ENCODE measurements around the gene CANX.

Gene CANX

GRCh38 chr5:179776411-179776938 lies 77.7 kb downstream of the CANX start:
- Histone ChIP-seq H3K9ac (ENCODE audit: low read length) (no peak overlapping the region), H3K4me2 (ENCODE audit: low read depth, low read length) (no peak overlapping the region), H3K4me3 (ENCODE audit: low read length) (no peak overlapping the region), H3K27ac (ENCODE audit: low read length) (no peak overlapping the region), H3K4me1 (ENCODE audit: low read length) (no peaks in the 10 kb centered on the region), H2AFZ (ENCODE audit: low read length) (no peak overlapping the region), H3F3A (ENCODE audit: insufficient read depth, low read length) (no peaks in the 10 kb centered on the region), H3K9me2 (replicated peaks; ENCODE audit: insufficient read depth, low read length) (no peaks in the 10 kb centered on the region), H4K20me1 (ENCODE audit: insufficient read depth, low read length) (no peaks in the 10 kb centered on the region), H3K27me3 (replicated peaks; ENCODE audit: insufficient read depth, low read length) (no peaks in the 10 kb centered on the region), H3K9me3 (replicated peaks; ENCODE audit: insufficient read depth, low read length) (no peaks in the 10 kb centered on the region), H3K36me3 (replicated peaks; ENCODE audit: insufficient read depth, low read length) (no peaks in the 10 kb centered on the region), H3K79me2 (ENCODE audit: low read length) (no peaks in the 10 kb centered on the region)
- TF ChIP-seq EZH2phosphoT487 (IDR thresholded peaks at IDR 0.05; ENCODE audit: low read length), result no peak
- no peak for TF ChIP-seq EZH2 (optimal IDR thresholded peaks at IDR 0.05; ENCODE audit: low read depth, low read length)
- no peak for TF ChIP-seq CTCF (IDR thresholded peaks at IDR 0.05; ENCODE audit: low read length)
- no peak for DNase-seq

- no peaks in the 10 kb centered on the region for H3K4me1 ChIP-seq (ENCODE audit: low read length)
- no peak overlapping the region for H2AFZ ChIP-seq (ENCODE audit: low read length)
- H3K36me3 ChIP-seq (replicated peaks; ENCODE audit: insufficient read depth, low read length), result no peaks in the 10 kb centered on the region
- DNase-seq, result no peak
- no peaks in the 10 kb centered on the region for H3K27me3 ChIP-seq (replicated peaks; ENCODE audit: insufficient read depth, low read length)
- no peaks in the 10 kb centered on the region for H3K9me2 ChIP-seq (replicated peaks; ENCODE audit: insufficient read depth, low read length)
- no peaks in the 10 kb centered on the region for H3K9me3 ChIP-seq (replicated peaks; ENCODE audit: insufficient read depth, low read length)
- TF ChIP-seq EZH2phosphoT487 (IDR thresholded peaks at IDR 0.05; ENCODE audit: low read length) (no peak), CTCF (IDR thresholded peaks at IDR 0.05; ENCODE audit: low read length) (no peak), EZH2 (optimal IDR thresholded peaks at IDR 0.05; ENCODE audit: low read depth, low read length) (no peak)
- no peak overlapping the region for H3K4me2 ChIP-seq (ENCODE audit: low read depth, low read length)
- no peaks in the 10 kb centered on the region for H4K20me1 ChIP-seq (ENCODE audit: insufficient read depth, low read length)
- H3K4me3 ChIP-seq (ENCODE audit: low read length), result no peak overlapping the region
- no peaks in the 10 kb centered on the region for H3K79me2 ChIP-seq (ENCODE audit: low read length)
- no peaks in the 10 kb centered on the region for H3F3A ChIP-seq (ENCODE audit: insufficient read depth, low read length)
- no peak overlapping the region for H3K9ac ChIP-seq (ENCODE audit: low read length)
- H3K27ac ChIP-seq (ENCODE audit: low read length), result no peak overlapping the region
Measured at GRCh38 chr5:179777456-179777855, 78.7 kb downstream of the CANX start.

- no peaks in the 10 kb centered on the region for H3K9me3 ChIP-seq (replicated peaks; ENCODE audit: insufficient read depth, low read length)
- no peaks in the 10 kb centered on the region for H3K4me1 ChIP-seq (ENCODE audit: low read length)
- no peaks in the 10 kb centered on the region for H3K36me3 ChIP-seq (replicated peaks; ENCODE audit: insufficient read depth, low read length)
- H3K9me2 ChIP-seq (replicated peaks; ENCODE audit: insufficient read depth, low read length), result no peaks in the 10 kb centered on the region
- H3K4me2 ChIP-seq (ENCODE audit: low read depth, low read length), result no peak overlapping the region
- no peak overlapping the region for H2AFZ ChIP-seq (ENCODE audit: low read length)
- H3K27me3 ChIP-seq (replicated peaks; ENCODE audit: insufficient read depth, low read length), result no peaks in the 10 kb centered on the region
- H3K4me3 ChIP-seq (ENCODE audit: low read length), result no peak overlapping the region
- H3K9ac ChIP-seq (ENCODE audit: low read length), result no peak overlapping the region
- no peaks in the 10 kb centered on the region for H3F3A ChIP-seq (ENCODE audit: insufficient read depth, low read length)
- H3K27ac ChIP-seq (ENCODE audit: low read length), result no peak overlapping the region
- DNase-seq, result no peak
- H4K20me1 ChIP-seq (ENCODE audit: insufficient read depth, low read length), result no peaks in the 10 kb centered on the region
- H3K79me2 ChIP-seq (ENCODE audit: low read length), result no peaks in the 10 kb centered on the region
- TF ChIP-seq EZH2 (optimal IDR thresholded peaks at IDR 0.05; ENCODE audit: low read depth, low read length) (no peak), CTCF (IDR thresholded peaks at IDR 0.05; ENCODE audit: low read length) (no peak), EZH2phosphoT487 (IDR thresholded peaks at IDR 0.05; ENCODE audit: low read length) (no peak)
Measured at GRCh38 chr5:179777909-179778308, 79.1 kb downstream of the CANX start.
